NCI-H748 treated with DMSO at 0.1 percent for 48 hours (cell line): ENCODE measurements around the gene ZBTB3.
"Not testable (repeated sequence)": the region's sequence is repeated elsewhere in the genome, so short reads cannot be mapped to it uniquely, and the experiment has no call there.

Experiments used
- DNase-seq: peaks from one replicate; lab custom pipeline; 2025; lab: John Stamatoyannopoulos, UW

Gene ZBTB3

GRCh38 chr11:62757846-62758788, 4.2 kb upstream of the ZBTB3 start:
- no peak for DNase-seq

GRCh38 chr11:62755086-62755615, 1.2 kb upstream of the ZBTB3 start:
- DNase-seq, result no peak

- no peak for DNase-seq
Measured at GRCh38 chr11:62752994-62753735, 795 bp downstream of the ZBTB3 start.

GRCh38 chr11:62752177-62752785, 1.7 kb downstream of the ZBTB3 start:
- no peak for DNase-seq

- not testable (repeated sequence) for DNase-seq
Measured at GRCh38 chr11:62749931-62750330, 4.0 kb downstream of the ZBTB3 start.

GRCh38 chr11:62747475-62748160, 6.3 kb downstream of the ZBTB3 start:
- no peak for DNase-seq

GRCh38 chr11:62737196-62737595, 16.8 kb downstream of the ZBTB3 start:
- DNase-seq, result no peak

GRCh38 chr11:62732830-62733229, 21.1 kb downstream of the ZBTB3 start:
- no peak for DNase-seq

GRCh38 chr11:62730076-62730475, 23.9 kb downstream of the ZBTB3 start:
- not testable (repeated sequence) for DNase-seq

- peak; percentile 61 for DNase-seq
Measured at GRCh38 chr11:62728171-62728988, 25.6 kb downstream of the ZBTB3 start, which contains the start of gene TTC9C. TTC9C (plus strand) TSS chr11:62728486; CDS start chr11:62728849, 363 bp downstream.

- DNase-seq, result peak; percentile 97
Measured at GRCh38 chr11:62727872-62728170, 26.1 kb downstream of the ZBTB3 start.

GRCh38 chr11:62727165-62727871, 26.6 kb downstream of the ZBTB3 start, which contains the start of gene HNRNPUL2:
HNRNPUL2 (minus strand) TSS chr11:62727457; CDS start chr11:62727156, 301 bp downstream.
- peak; percentile 98 for DNase-seq

- DNase-seq, result no peak
Measured at GRCh38 chr11:62726915-62727164, 27.1 kb downstream of the ZBTB3 start.

- DNase-seq, result no peak
Measured at GRCh38 chr11:62726156-62726914, 27.6 kb downstream of the ZBTB3 start.

GRCh38 chr11:62725646-62726045, 28.3 kb downstream of the ZBTB3 start:
- no peak for DNase-seq

GRCh38 chr11:62724171-62724570, 29.8 kb downstream of the ZBTB3 start:
- DNase-seq, result no peak

GRCh38 chr11:62721994-62722393, 32.0 kb downstream of the ZBTB3 start:
- no peak for DNase-seq

GRCh38 chr11:62719302-62719978, 34.5 kb downstream of the ZBTB3 start:
- DNase-seq, result no peak

GRCh38 chr11:62716816-62717215, 37.1 kb downstream of the ZBTB3 start:
- DNase-seq, result no peak
